HG02884 (cell line): Measurements from ENCODE around the gene EEF2KMT.
A peak's percentile ranks its signal among the peaks of the same experiment; 100 is the strongest.
"Not testable (repeated sequence)": the region's sequence is repeated elsewhere in the genome, so short reads cannot be mapped to it uniquely, and the experiment has no call there.

Experiments
- ATAC-seq: cut with Tn5 transposase; IDR thresholded peaks from one replicate; pipeline ENCODE4 v1.9.1; 2021; ENCODE audit warnings: mild to moderate bottlenecking, moderate library complexity; ENCODE audit not compliant: unreplicated experiment

EEF2KMT gene, protein sequence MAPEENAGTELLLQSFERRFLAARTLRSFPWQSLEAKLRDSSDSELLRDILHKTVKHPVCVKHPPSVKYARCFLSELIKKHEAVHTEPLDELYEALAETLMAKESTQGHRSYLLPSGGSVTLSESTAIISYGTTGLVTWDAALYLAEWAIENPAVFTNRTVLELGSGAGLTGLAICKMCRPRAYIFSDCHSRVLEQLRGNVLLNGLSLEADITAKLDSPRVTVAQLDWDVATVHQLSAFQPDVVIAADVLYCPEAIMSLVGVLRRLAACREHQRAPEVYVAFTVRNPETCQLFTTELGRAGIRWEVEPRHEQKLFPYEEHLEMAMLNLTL

DNA sequence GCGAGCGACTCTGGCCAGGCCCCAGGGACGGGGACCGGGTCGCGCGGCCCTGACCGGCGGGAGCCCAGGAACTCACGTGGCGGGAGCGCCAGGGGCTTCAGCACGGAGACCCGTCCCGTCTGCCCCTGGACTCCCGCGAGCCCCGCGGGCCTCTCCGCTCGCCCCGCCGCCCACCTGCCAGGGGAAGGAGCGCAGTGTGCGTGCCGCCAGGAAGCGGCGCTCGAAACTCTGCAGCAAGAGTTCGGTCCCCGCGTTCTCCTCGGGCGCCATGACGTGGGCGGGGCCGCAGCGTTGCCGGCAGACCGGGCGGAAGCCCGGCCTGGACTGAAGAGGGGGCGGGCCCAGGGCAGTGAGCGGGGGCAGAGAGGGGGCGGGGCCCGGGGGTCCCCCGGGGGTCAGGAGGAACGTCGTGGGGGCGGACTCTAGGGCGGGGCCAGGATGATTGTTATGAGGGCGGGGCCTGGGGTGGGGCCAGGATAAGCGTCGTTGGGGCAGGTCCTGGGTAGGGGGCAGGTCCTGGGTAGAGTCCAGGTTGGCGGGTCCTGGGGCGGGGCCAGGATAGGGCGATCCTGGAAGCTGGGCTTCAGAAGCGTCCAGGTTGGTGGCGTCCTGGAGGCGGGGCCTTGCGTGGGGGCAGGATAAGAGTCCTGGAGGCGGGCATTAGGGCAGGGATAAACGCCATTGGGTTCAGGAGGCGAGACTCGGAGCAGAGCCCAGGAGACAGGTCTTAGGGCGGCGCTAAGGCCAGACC lies at the start of gene EEF2KMT:
EEF2KMT (minus strand) TSS at position 326 of the 751 bp plus-strand sequence; CDS start at position 270, 56 bp downstream.
- peak; percentile 91 for ATAC-seq

DNA sequence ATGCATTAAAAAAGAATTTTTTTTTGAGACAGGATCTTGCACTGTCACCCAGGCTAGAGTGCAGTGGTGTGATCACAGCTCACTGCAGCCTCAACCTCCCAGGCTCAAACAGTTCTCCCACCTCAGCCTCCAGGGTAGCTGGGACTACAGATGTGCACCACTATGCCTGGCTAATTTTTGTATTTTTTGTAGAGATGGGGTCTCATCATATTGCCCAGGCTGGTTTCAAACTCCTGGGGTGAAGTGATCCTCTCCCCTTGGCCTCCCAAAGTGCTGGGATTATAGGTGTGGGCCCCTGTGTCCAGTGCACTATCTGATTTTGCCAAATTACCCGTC lies 47.0 kb upstream of the EEF2KMT start:
- ATAC-seq = not testable (repeated sequence)

DNA sequence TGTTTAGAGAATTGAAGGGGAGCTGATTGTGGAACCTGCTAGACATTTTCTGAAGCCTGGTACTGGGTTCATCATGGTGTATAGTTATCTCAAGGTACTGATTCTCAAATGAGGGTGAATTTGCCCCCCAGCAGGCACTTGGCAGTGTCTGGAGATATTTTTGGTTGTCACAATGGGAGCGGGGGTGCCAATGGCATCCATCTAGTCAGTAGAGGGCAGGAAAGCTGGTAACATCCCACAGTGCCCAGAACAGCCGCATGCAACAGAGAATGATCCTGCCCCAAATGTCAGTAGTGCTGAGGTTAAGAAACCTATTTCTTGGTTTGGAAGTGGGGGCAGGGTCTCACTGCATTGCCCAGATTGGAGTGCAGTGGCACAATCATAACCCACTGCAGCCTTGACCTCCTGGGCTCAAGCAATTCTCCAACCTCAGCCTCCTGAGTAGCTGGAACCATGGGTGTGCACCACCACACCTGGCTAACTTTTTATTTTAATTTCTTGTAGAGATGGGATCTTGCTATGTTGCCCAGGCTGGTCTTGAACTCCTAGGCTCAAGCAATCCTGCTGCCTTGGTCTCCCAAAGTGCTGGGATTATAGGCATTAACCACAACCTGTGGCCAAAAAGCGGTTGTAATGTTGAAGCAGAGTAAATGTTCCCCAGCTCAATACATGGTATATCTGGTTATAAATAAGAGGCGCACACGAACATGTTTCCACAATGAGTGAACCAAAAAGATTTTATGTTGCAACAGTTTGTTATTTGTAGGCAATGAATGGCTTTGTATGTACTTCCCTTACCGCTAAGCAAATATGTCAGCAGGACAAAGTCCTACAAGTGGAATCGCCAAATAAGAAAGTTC lies 46.4 kb upstream of the EEF2KMT start:
- ATAC-seq = no peak

DNA sequence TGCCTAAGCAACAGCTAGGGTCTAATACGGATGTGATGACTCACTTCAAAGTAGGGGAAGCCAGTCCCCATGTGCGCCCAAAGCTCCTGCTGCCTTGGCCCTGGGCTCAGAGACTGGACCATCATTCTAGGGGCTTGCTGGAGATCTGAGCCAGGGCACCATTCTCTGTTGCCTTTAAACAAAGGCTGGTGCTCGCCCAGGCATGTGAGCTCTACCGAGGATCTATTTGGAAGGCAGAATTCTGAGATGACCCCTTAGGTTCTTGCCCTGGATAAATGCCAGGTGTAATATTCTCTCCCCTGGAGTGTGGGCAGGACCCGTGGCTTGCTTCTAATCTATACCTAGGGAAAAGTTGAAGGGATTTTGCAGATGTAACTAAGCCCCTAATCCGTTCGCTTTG lies 42.6 kb upstream of the EEF2KMT start:
- ATAC-seq = not testable (repeated sequence)

DNA sequence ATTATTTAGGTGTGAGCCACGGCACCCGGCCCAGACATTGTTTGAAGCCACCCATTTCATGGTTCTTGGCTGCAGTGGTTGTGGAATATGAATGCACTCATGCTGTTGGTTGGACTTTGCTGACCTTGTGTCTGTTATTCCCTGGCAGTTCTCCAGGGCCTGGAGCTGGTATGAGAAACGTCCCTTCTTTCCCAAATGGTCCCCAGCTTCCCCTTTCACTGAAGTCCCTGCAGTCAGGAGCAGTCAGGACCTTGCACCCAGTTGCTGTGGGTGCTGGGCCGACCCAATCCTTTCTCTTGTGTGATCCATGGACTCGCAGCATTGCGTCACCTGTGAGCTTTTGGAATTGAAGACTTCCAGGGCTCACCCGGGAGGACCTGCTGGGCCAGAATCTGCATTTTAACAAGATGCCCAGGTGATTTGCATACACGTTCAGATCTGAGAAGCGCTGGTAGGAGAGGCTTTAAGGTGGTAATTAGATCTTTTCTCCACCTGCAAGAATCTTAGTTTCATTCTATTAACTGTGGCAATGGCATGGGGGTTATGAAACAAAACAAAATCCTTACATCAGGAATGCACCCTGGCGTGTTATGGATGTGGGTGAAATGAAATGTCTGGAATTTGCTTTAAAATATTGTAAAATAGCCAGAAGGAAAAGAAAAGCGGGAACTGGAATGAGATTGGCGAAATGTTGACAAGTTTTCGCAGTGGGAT lies 37.3 kb upstream of the EEF2KMT start:
- ATAC-seq = not testable (repeated sequence)

DNA sequence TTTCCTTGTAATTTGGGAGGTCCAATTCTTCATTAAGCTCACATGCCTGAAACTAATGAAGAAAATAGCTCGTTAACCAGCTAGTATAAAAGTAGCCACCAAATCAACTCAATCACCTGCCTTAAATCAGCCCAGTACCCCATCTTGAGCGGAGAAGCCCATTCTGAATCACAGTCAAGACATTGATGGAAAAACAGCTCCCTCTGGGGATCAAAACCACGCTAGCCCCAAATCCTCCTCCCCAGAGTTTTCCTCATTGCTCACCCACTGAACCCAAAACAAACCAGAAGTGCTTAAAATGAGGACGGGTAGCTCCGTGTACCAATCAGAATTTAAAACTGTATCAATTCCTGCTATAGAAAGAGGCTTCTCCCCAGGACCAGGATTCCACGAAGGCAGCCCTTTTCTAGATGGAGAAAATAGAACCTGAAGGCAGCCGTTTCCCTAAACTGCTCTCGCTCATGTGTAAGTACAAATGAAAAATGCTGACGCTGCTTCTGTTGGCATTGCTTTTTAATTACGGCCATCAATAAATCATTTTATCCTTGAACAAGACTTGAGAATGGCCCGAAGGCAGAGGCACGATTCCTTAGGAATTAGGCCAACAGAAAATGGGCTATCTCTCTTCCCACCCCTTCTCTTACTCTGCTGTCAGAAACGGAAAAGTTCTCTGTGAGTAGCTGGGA lies 35.5 kb upstream of the EEF2KMT start:
- not testable (repeated sequence) for ATAC-seq

DNA sequence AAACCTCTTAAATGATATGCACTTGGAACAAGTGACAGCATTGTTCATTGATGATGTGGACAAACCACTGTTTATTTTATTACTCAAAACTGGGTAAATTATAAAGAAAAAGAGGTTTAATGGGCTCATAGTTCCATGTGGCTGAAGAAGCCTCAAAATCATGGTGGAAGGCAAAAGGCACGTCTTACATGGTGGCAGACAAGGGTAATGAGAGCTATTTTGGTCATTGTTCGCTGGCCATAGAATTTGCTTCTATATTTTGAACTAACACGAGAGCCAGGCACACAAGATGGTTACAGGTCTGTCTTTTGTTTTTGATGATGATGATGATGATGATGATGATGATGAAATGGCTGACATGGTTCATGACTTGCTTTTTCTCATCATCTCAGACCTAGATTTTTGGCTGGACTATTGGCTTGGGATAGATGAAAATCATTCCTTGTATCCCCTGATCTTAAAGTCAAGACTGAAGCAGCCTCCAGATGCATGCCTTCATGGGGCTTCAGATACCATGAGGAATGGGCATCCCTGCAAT lies 33.9 kb upstream of the EEF2KMT start:
- ATAC-seq = not testable (repeated sequence)

DNA sequence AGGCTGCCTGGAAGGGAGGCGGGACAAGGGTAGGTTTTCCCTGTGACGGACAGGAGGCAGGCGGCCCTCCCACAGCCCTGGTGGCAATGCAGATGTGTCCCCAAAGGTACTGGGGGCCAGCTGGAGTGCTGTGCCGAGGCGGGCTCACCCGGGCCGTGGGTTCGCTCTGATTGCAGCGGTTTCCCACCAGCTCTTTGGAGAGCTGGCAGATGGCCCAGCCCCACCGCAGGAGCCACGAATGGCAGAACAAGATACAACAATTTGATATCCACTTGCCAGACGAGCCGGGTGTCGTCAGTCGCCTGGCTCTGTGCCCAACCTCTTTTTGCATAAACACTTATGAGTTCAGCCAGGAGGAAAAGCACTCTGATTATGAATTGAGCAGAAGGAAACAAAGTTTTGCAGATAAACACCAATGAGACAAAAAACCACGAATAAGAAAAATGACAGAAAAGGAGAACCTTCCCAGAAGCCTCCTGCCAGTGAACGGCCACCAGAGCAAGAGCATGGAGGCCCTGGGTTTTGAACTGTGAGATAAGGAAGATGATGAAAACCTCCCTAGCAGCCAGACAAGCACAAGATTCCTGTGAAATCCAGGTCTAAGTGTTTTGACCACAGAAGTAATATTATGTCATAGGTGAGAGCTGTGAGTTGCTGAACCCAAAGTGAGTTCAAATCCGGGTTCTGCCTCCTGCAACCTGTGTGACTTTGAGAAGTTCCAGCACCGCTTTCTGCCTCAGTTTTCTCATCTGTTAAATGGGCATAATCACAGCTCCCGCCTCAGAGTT lies 19.9 kb upstream of the EEF2KMT start:
- not testable (repeated sequence) for ATAC-seq

DNA sequence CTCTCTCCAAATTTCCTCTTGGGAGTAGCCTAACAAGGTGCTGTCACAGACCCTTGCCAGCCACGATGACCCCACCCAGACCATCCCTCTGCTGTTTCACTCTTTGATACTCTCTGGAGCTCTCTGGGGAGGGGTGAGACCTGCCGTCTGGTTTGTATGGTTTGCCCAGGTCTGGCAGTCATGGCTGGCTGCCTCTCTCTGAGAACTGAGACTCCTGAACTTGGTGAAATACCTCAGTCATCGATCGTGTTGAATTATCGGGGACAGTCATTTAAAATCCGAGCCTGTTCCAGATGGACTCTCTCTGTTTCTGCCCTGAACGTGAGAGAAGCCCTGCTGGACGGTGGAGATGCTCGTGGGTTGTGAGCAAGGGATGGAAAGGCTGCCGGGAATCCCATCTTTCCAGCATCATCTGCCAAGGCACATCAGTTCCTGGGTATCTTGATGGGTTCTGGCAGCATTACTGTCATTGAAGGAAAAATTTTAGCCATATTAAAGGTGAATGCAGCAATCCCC lies 19.2 kb upstream of the EEF2KMT start:
- ATAC-seq = not testable (repeated sequence)

DNA sequence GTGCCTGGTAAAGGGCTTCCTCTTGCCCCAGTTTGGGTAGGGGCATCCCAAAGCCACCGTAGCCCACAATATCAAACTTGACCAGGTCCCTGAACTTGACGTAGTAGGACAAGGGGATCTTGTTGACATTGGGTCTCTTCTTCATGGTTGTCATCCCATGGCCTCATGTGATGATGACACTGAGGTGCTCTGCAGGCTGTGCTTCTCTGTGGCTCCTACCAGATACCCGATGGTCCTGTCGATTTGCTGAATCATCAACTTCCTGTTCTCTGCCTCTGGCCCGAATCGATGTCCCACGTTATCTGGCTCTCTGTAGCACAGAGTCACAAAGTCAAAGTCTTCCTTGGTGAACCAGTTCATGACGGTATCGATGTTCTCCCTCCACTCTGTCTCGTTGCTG lies 13.3 kb upstream of the EEF2KMT start:
- ATAC-seq = not testable (repeated sequence)

DNA sequence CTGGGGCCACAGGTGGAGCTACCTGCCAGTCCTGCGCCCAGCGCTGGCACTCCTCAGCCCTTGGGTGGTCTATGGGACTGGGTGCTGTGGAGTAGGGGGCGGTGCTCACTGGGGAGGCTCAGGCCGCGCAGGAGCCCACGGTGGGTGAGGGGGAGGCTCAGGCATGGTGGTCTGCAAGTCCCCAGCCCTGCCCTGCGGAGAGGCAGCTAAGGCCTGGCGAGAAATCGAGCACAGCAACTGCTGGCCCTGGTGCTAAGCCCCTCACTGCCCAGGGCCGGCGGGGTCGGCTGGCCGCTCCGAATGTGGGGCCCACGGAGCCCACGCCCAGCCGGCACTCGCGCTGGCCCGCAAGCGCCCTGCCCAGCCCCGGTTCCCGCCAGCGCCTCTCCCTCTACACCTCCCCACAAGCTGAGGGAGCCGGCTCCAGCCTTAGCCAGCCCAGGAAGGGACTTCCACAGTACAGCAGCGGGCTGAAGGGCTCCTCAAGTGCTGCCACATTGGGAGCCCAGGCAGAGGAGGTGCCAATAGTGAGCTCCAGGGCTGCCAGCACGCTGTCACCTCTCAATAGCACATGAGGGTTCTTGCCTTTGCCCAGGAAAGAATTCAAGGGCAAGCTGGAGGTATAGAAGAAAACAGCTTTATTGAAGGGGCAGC lies 11.0 kb upstream of the EEF2KMT start:
- ATAC-seq = no peak

DNA sequence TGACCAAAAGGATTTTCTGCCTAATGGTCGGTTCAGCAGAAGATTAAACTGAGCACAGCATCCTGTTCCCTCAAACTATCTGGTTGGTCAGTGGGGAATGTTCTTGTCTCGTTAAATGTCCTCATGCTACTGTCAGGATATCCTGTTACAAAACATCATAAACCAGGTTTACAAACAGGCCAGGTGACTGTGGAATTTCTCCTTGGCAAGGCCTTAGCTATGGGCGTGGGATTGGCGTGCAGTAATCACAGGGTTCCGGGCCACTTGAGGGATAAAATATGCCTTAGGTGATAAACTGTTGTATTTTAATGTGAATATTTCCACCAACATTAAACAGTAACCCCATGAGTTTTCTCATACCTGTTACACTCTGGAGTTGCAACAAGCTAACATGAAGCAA lies 7.4 kb upstream of the EEF2KMT start:
- ATAC-seq = not testable (repeated sequence)

DNA sequence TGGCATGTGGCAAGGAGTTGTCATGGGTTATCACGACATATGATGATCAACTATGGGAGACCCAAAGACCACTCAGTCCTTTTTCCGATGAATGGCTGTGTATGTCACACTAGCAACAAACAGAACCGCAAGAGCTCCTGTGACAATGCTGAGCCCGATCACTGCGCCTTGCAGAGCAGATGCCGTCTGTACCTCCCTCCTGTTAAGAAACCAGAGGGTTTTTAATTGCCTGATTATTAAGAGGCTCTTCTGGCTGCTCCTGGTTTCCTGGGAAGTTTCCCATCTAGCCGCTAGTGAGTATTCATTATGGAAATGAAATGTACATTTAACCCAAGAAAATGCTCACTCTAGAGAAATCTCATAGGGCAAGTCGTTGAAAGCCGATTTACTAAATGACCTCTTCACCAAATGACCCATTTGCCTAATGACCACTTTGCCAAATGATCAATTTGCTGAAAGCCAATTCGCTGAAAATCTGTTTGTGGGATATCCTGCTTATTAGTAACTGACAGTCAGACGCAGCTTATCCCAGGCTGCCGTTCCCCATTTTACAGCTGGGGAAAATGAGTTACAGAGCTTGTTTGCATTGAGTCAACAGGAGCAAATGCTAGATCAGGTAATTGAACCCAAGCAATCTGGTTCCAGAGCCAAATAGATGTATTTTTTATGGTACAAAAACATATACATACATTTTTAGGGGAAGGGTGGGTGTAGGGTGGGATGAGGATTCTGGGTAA lies 5.9 kb upstream of the EEF2KMT start:
- ATAC-seq = not testable (repeated sequence)

DNA sequence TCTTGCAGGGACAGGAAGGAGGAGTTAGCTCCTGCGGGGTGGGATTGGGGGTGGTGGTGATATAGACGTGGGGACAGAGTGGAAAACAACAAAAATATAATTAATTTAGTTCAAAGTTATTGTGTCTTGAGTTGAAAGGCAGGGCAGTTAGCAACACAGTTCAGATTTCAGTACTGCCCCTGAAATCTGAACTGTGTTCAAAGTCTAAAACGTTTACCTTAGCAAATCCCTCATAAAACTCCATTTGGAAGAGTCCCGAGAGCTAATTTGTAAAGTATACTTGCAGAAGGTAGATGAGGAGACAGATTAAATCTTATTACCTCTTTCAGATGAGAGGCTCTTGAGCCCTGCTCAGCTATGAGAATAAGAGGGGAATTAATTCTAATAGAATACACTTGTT lies 1.6 kb upstream of the EEF2KMT start:
- not testable (repeated sequence) for ATAC-seq

DNA sequence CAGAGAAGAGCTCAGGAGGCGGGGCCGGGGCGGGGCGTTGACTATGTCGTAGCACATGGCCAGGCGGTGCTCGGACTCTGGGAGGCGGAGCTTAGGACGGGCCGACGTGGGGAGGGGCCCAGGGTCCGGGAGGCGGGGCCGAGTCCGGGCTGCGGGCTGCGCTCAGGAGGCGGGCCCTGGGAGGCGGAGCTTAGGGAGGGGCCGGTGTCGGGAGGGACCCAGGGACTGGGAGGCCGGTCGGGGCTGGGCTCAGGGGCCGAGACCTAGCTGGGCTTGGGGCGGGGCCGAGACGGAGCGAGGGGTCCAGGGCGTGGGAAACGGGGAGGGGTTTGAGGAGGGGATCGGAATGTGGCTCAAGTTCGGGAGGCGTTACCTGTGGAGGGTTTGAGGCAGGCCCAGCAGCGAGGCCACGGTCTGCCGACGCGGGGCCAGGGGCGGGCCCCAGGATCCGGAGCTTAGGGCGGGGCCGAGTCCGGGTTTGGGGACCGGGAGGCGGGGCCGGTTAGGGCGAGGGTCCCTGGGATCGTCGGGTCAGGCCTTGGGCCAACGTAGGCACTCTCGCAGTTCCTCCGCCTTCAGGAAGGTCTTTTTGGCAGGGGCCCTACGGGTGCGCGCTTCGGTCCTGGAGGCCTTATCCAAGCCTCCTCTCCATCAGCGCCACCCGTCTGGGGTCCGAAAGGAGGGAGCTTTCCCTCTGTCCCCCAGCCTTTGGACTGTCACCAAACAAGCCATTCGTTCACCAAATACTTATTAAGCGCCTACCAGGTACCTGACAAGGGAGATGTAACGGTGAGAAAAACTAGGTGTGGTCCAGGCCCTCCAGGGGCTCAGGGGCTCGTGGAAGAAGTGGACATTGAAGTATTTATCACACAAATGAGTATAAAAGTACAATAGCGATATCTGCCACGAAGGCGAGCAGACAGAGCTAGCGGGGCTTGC lies 895 bp upstream of the EEF2KMT start:
- ATAC-seq = peak; percentile 64

DNA sequence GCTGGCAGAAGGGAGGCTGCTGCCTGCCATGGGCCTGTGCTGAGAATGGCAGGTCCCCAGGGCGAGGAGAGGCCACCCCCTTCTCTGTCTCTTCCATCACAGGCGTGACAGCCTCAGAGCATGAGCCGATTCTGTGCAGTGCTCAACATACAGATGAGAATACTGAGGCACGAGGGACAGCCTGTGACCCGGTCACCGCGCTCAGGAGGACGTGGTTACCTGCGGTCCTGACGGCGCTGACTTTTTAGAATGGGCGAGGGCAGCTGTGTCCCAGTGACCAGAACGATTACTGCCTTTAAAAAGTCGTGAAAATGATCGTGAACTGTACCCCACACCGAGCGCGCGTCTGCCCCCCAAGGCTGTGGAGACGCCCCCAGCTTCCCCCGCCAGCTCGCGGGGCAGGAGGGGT lies 530 bp downstream of the EEF2KMT start:
- not testable (repeated sequence) for ATAC-seq
